ENCODE data around the gene CBX4. TPM values are rescaled to one million over a fixed set of nuclear protein-coding genes. Genes with fewer than 3 reads are reported as not detected.
A peak's percentile ranks its signal among the peaks of the same experiment; 100 is the strongest.

The CBX4 gene
- total and polyA plus RNA-seq, 10 of the 15 experiments (the other 5 are each of a cell fraction or from before 2014, with no cell fraction given): 0.69 to 24.6 (median 4.2) TPM

DNA sequence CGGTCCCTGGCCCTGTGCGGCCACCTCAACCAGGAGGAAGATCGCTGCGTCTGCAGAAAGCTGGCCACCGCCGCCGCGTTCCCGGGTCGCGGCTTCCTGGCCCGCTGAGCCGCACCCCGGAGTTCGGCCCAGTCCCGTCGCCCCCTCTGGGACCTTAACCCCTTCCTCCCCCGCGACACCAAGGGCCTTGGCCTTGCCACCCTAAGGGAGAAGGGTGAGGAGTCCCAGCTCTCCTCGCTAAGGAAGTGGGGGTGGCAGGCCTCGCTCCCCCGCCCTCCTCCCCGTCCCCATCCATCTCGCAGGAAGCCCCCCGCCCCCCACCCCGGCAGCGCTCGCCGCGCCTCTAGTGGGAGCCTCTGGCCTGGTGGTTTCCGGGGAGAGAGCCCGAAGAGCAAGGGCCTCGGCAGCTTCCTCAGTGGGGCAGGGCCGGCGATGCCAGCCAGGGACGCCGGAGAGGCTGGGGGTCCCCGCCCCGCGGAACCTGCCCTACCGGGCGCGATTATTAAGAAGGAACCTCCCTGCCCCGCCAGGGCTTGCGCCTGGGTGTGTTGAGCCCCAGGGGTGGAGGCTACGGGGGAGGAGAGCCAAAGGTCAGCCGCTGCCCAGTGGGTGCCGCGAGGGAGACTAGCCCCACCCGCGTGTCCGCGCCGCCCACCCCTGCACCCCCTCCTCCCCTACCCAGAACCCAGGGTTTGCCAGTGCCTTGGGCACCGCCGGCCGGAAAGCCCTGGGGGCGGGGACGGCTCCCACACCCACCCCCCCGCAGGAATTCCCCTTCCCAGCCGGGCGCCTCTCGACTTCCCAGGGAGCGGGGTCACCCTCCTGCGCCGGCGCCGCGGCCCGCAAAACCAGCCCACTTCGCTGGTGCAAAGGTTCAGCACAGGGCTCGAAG, 6.8 kb downstream of the CBX4 start:
- ChIA-PET RAD21 (ENCODE audit: unreplicated experiment) (no interaction called here), POLR2A (interaction anchor here (0.5 to 0.6 kb wide), 3 partner anchors 11 to 966 kb away, joined by 3 to 5 read pairs (median 4); no protein-coding TSS in a partner anchor), CTCF (interaction anchor here (0.6 to 1.2 kb wide), 4 partner anchors 22 to 133 kb away, joined by 3 to 5 read pairs (median 3); no protein-coding TSS in a partner anchor), SMC1A (ENCODE audit: uncharacterized antibody, unreplicated experiment) (interaction anchor here (0.6 to 0.8 kb wide), 2 partner anchors 13 to 24 kb away, joined by 3 to 4 read pairs; no protein-coding TSS in a partner anchor)
- Histone ChIP-seq H3K36me3 (ENCODE audit: control insufficient read depth in 2 of 2, insufficient read depth in 2 of 2, low read length in 1 of 2) (peaks cover 0 to 17% of the 10 kb centered on the region in 2 experiments; a peak in 2 of 4 replicates), H4K20me1 (ENCODE audit: control insufficient read depth, insufficient read depth) (0 out of 2 replicates have a peak, but pooled peaks cover 5% of the 10 kb centered on the region), H2AFZ (ENCODE audit: control insufficient read depth, low read depth, low read length) (no peak overlapping the region), H3K4me1 (ENCODE audit: control insufficient read depth, insufficient read depth, low read length) (peaks cover 13% of the 10 kb centered on the region), H3K27ac (ENCODE audit: control insufficient read depth, insufficient read depth) (no peak overlapping the region), H3K27me3 (replicated peaks in 1 of 2; ENCODE audit: control insufficient read depth in 2 of 2, insufficient read depth in 2 of 2, low read length in 1 of 2) (no peaks in the 10 kb centered on the region), H3K4me2 (ENCODE audit: control insufficient read depth, insufficient read depth) (no peak overlapping the region), H3K79me2 (ENCODE audit: control insufficient read depth, insufficient read depth, low read length) (peaks cover 13% of the 10 kb centered on the region), H3K9me3 (replicated peaks; ENCODE audit: control insufficient read depth, insufficient read depth, low read length) (no peaks in the 10 kb centered on the region), H3K4me3 (no peak overlapping the region), H3K9ac (ENCODE audit: control insufficient read depth, insufficient read depth, low read length) (no peak overlapping the region)
- in situ Hi-C loops (cut with MboI): no loop called here
- intact Hi-C loops (cut with micrococcal nuclease; ENCODE audit: unreplicated experiment): no loop called here
- ATAC-seq: no peak
- FAIRE-seq: no peak
- 62% methylated on average over 39 of the region's 72 CpGs for WGBS (ENCODE audit: insufficient coverage, insufficient replicate concordance, low lambda C conversion rate, missing lambda C conversion rate)
- TF ChIP-seq GATAD2B (conservative IDR thresholded peaks at IDR 0.05; ENCODE audit: low read depth): no peak
- TF ChIP-seq POLR2A (IDR thresholded peaks at IDR 0.05; ENCODE audit: low read depth, low read length): peak; percentile 60
- DNase-seq (ENCODE audit: low read depth, low spot score): no peak
- BruUV-seq (replicated peaks): no TSS peak

GRCh38 chr17:79831265-79832217, 7.7 kb downstream of the CBX4 start:
- ChIA-PET SMC1A (ENCODE audit: uncharacterized antibody, unreplicated experiment) (no interaction called here), CTCF (no interaction called here), POLR2A (interaction anchor here (0.5 kb wide), 1 partner anchor 44 kb away, joined by 5 read pairs; no protein-coding TSS in a partner anchor), RAD21 (ENCODE audit: unreplicated experiment) (no interaction called here)
- Histone ChIP-seq H3K27ac (ENCODE audit: control insufficient read depth, insufficient read depth) (no peak overlapping the region), H2AFZ (ENCODE audit: control insufficient read depth, low read depth, low read length) (no peak overlapping the region), H3K9ac (ENCODE audit: control insufficient read depth, insufficient read depth, low read length) (no peak overlapping the region), H3K9me3 (replicated peaks; ENCODE audit: control insufficient read depth, insufficient read depth, low read length) (no peaks in the 10 kb centered on the region), H4K20me1 (ENCODE audit: control insufficient read depth, insufficient read depth) (0 out of 2 replicates have a peak, but pooled peaks cover 4% of the 10 kb centered on the region), H3K4me1 (ENCODE audit: control insufficient read depth, insufficient read depth, low read length) (peaks cover 6% of the 10 kb centered on the region), H3K4me2 (ENCODE audit: control insufficient read depth, insufficient read depth) (no peak overlapping the region), H3K27me3 (replicated peaks in 1 of 2; ENCODE audit: control insufficient read depth in 2 of 2, insufficient read depth in 2 of 2, low read length in 1 of 2) (no peaks in the 10 kb centered on the region), H3K79me2 (ENCODE audit: control insufficient read depth, insufficient read depth, low read length) (peaks cover 6% of the 10 kb centered on the region), H3K36me3 (ENCODE audit: control insufficient read depth in 2 of 2, insufficient read depth in 2 of 2, low read length in 1 of 2) (peaks cover 0 to 17% of the 10 kb centered on the region in 2 experiments; a peak in 2 of 4 replicates), H3K4me3 (no peak overlapping the region)
- ATAC-seq (no peak), DNase-seq (ENCODE audit: low read depth, low spot score) (no peak), FAIRE-seq (no peak)
- intact Hi-C loops (cut with micrococcal nuclease; ENCODE audit: unreplicated experiment): no loop called here
- in situ Hi-C loops (cut with MboI): no loop called here
- WGBS (ENCODE audit: insufficient coverage, insufficient replicate concordance, low lambda C conversion rate, missing lambda C conversion rate): 60% methylated on average over 14 of the region's 33 CpGs
- TF ChIP-seq FOXM1 (IDR thresholded peaks at IDR 0.05; ENCODE audit: low read depth, low read length): no peak
- no peak for TF ChIP-seq NFYB (IDR thresholded peaks at IDR 0.05; ENCODE audit: insufficient read depth, low read depth, low read length)
- TF ChIP-seq, protein P1, sequence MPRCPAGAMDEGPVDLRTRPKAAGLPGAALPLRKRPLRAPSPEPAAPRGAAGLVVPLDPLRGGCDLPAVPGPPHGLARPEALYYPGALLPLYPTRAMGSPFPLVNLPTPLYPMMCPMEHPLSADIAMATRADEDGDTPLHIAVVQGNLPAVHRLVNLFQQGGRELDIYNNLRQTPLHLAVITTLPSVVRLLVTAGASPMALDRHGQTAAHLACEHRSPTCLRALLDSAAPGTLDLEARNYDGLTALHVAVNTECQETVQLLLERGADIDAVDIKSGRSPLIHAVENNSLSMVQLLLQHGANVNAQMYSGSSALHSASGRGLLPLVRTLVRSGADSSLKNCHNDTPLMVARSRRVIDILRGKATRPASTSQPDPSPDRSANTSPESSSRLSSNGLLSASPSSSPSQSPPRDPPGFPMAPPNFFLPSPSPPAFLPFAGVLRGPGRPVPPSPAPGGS (IDR thresholded peaks at IDR 0.05; ENCODE audit: borderline replicate concordance, insufficient read depth, low read depth, low read length, poor library complexity, severe bottlenecking): no peak
- no peak for TF ChIP-seq SIX5 (IDR thresholded peaks at IDR 0.05; ENCODE audit: low read depth, low read length, severe bottlenecking)
- TF ChIP-seq POLR2AphosphoS5 (IDR thresholded peaks at IDR 0.05; ENCODE audit: low read length): no peak
- no peak for TF ChIP-seq POLR2A (IDR thresholded peaks at IDR 0.05; ENCODE audit: low read depth, low read length)
- TF ChIP-seq STAT3 (IDR thresholded peaks at IDR 0.05; ENCODE audit: low read depth, low read length): no peak
- no TSS peak for BruUV-seq (replicated peaks)
